ENCODE measurements around the gene AHNAK2. TPM values are rescaled to one million over a fixed set of nuclear protein-coding genes. Genes with fewer than 3 reads are reported as not detected.

AHNAK2 gene
- total and polyA plus RNA-seq, 3 experiments from 2014 or later = 0.04 TPM; not detected in 2

GRCh38 chr14:105010891-105011291, 32.7 kb upstream of the AHNAK2 start:
- ChIA-PET POLR2A (interaction anchor here (0.6 kb wide), 1 partner anchor 1666 kb away, joined by 3 read pairs; no protein-coding TSS in a partner anchor), CTCF (interaction anchor here (1.0 to 1.4 kb wide), 2 partner anchors 9 to 11 kb away, joined by 4 to 5 read pairs; partner anchors contain the start of gene CDCA4)
- no peaks in the 10 kb centered on the region for H3K27me3 Mint-ChIP-seq
- H3K4me3 Mint-ChIP-seq = no peak overlapping the region
- no peak overlapping the region for H3K27ac ChIP-seq (ENCODE audit: low read depth, low read length)
- H3K4me1 Mint-ChIP-seq = peaks cover 37 to 43% (median 41%) of the 10 kb centered on the region in 3 donors
- DNase-seq = no peak
- H3K9me3 ChIP-seq (ENCODE audit: low read length) = no peaks in the 10 kb centered on the region
- H3K36me3 Mint-ChIP-seq = peaks cover 0 to 57% (median 7%) of the 10 kb centered on the region in 3 donors
- no peak overlapping the region for H3K4me3 ChIP-seq (ENCODE audit: low read length)
- no peaks in the 10 kb centered on the region for H3K27me3 ChIP-seq (ENCODE audit: insufficient read depth, low read length, poor library complexity, severe bottlenecking)
- peaks cover 25% of the 10 kb centered on the region for H3K36me3 ChIP-seq (ENCODE audit: insufficient read depth, low read length)
- H3K4me1 ChIP-seq (ENCODE audit: insufficient read depth, low read length) = peaks cover 20% of the 10 kb centered on the region
- H3K27ac Mint-ChIP-seq = no peak overlapping the region
- no peaks in the 10 kb centered on the region for H3K9me3 Mint-ChIP-seq

- ChIA-PET CTCF (interaction anchor here (1.4 kb wide), 1 partner anchor 9 kb away, joined by 5 read pairs; no protein-coding TSS in a partner anchor), POLR2A (no interaction called here)
- H3K4me1 Mint-ChIP-seq = peaks cover 30 to 36% (median 34%) of the 10 kb centered on the region in 3 donors
- Histone ChIP-seq H3K4me3 (ENCODE audit: low read length) (no peak overlapping the region), H3K9me3 (ENCODE audit: low read length) (no peaks in the 10 kb centered on the region), H3K4me1 (ENCODE audit: insufficient read depth, low read length) (peaks cover 12% of the 10 kb centered on the region), H3K27ac (ENCODE audit: low read depth, low read length) (no peak overlapping the region), H3K36me3 (ENCODE audit: insufficient read depth, low read length) (peaks cover 25% of the 10 kb centered on the region), H3K27me3 (ENCODE audit: insufficient read depth, low read length, poor library complexity, severe bottlenecking) (no peaks in the 10 kb centered on the region)
- peak overlapping the region in 3 of 8 donors; percentile 3 to 60 (median 41) for H3K27ac Mint-ChIP-seq
- H3K9me3 Mint-ChIP-seq = no peaks in the 10 kb centered on the region
- H3K36me3 Mint-ChIP-seq = peaks cover 0 to 55% (median 7%) of the 10 kb centered on the region in 3 donors
- no peak for DNase-seq
- no peaks in the 10 kb centered on the region for H3K27me3 Mint-ChIP-seq
- H3K4me3 Mint-ChIP-seq = no peak overlapping the region
Measured at GRCh38 chr14:105010106-105010505, 31.9 kb upstream of the AHNAK2 start.

- ChIA-PET POLR2A (no interaction called here), CTCF (no interaction called here)
- Mint-ChIP-seq H3K36me3 (peaks cover 0 to 51% (median 7%) of the 10 kb centered on the region in 3 donors), H3K9me3 (no peaks in the 10 kb centered on the region), H3K4me1 (peaks cover 7 to 12% (median 10%) of the 10 kb centered on the region in 3 donors), H3K27ac (peak overlapping the region in 2 of 8 donors; percentile 29 to 57), H3K4me3 (no peak overlapping the region), H3K27me3 (no peaks in the 10 kb centered on the region)
- no peak for DNase-seq
- H3K4me3 ChIP-seq (ENCODE audit: low read length) = no peak overlapping the region
- H3K27ac ChIP-seq (ENCODE audit: low read depth, low read length) = no peak overlapping the region
- no peaks in the 10 kb centered on the region for H3K4me1 ChIP-seq (ENCODE audit: insufficient read depth, low read length)
- H3K36me3 ChIP-seq (ENCODE audit: insufficient read depth, low read length) = peaks cover 25% of the 10 kb centered on the region
- H3K27me3 ChIP-seq (ENCODE audit: insufficient read depth, low read length, poor library complexity, severe bottlenecking) = no peaks in the 10 kb centered on the region
- H3K9me3 ChIP-seq (ENCODE audit: low read length) = no peaks in the 10 kb centered on the region
Measured at GRCh38 chr14:105007593-105008264, 29.6 kb upstream of the AHNAK2 start.

GRCh38 chr14:105006831-105007592, 28.8 kb upstream of the AHNAK2 start:
- Mint-ChIP-seq H3K36me3 (peaks cover 0 to 44% (median 4%) of the 10 kb centered on the region in 3 donors), H3K9me3 (no peaks in the 10 kb centered on the region), H3K27me3 (no peaks in the 10 kb centered on the region)

GRCh38 chr14:105005929-105006830, 28.0 kb upstream of the AHNAK2 start:
- POLR2A ChIA-PET = no interaction called here
- H3K36me3 ChIP-seq (ENCODE audit: insufficient read depth, low read length) = peaks cover 17% of the 10 kb centered on the region

More at GRCh38 chr14:105006831-105007592, 28.8 kb upstream of the AHNAK2 start:
- ChIA-PET POLR2A (no interaction called here), CTCF (interaction anchor here (1.1 to 2.1 kb wide), 2 partner anchors 12 to 13 kb away, joined by 3 to 6 read pairs; no protein-coding TSS in a partner anchor)
- H3K9me3 ChIP-seq (ENCODE audit: low read length) = no peaks in the 10 kb centered on the region
- no peak overlapping the region for H3K4me3 ChIP-seq (ENCODE audit: low read length)
- H3K4me1 Mint-ChIP-seq = peaks cover 3 to 5% (median 4%) of the 10 kb centered on the region in 3 donors
- peak overlapping the region in 3 of 8 donors; percentile 36 to 61 (median 57) for H3K27ac Mint-ChIP-seq
- H3K27me3 ChIP-seq (ENCODE audit: insufficient read depth, low read length, poor library complexity, severe bottlenecking) = no peaks in the 10 kb centered on the region
- no peak for DNase-seq
- H3K27ac ChIP-seq (ENCODE audit: low read depth, low read length) = no peak overlapping the region
- no peak overlapping the region for H3K4me3 Mint-ChIP-seq
- no peaks in the 10 kb centered on the region for H3K4me1 ChIP-seq (ENCODE audit: insufficient read depth, low read length)
- H3K36me3 ChIP-seq (ENCODE audit: insufficient read depth, low read length) = peaks cover 25% of the 10 kb centered on the region

GRCh38 chr14:105005329-105005928, 27.3 kb upstream of the AHNAK2 start:
- Mint-ChIP-seq H3K4me1 (no peaks in the 10 kb centered on the region), H3K36me3 (peaks cover 0 to 31% (median 4%) of the 10 kb centered on the region in 3 donors), H3K4me3 (no peak overlapping the region), H3K27ac (peak overlapping the region in 1 of 8 donors; percentile 3), H3K27me3 (no peaks in the 10 kb centered on the region), H3K9me3 (no peaks in the 10 kb centered on the region)
- H3K36me3 ChIP-seq (ENCODE audit: insufficient read depth, low read length) = peaks cover 13% of the 10 kb centered on the region
- no peak for DNase-seq
- no peaks in the 10 kb centered on the region for H3K27me3 ChIP-seq (ENCODE audit: insufficient read depth, low read length, poor library complexity, severe bottlenecking)
- ChIA-PET POLR2A (no interaction called here), CTCF (interaction anchor here (2.1 kb wide), 1 partner anchor 11 kb away, joined by 6 read pairs; no protein-coding TSS in a partner anchor)
- no peaks in the 10 kb centered on the region for H3K4me1 ChIP-seq (ENCODE audit: insufficient read depth, low read length)
- no peaks in the 10 kb centered on the region for H3K9me3 ChIP-seq (ENCODE audit: low read length)
- H3K27ac ChIP-seq (ENCODE audit: low read depth, low read length) = no peak overlapping the region
- no peak overlapping the region for H3K4me3 ChIP-seq (ENCODE audit: low read length)

More at GRCh38 chr14:105005929-105006830, 28.0 kb upstream of the AHNAK2 start:
- peak overlapping the region in 3 of 8 donors; percentile 8 to 61 (median 36) for H3K27ac Mint-ChIP-seq
- H3K27ac ChIP-seq (ENCODE audit: low read depth, low read length) = no peak overlapping the region
- no peaks in the 10 kb centered on the region for H3K4me1 Mint-ChIP-seq
- no peaks in the 10 kb centered on the region for H3K27me3 Mint-ChIP-seq
- H3K27me3 ChIP-seq (ENCODE audit: insufficient read depth, low read length, poor library complexity, severe bottlenecking) = no peaks in the 10 kb centered on the region
- no peaks in the 10 kb centered on the region for H3K9me3 Mint-ChIP-seq
- no peak overlapping the region for H3K4me3 Mint-ChIP-seq
- no peak overlapping the region for H3K4me3 ChIP-seq (ENCODE audit: low read length)
- CTCF ChIA-PET = interaction anchor here (1.1 to 2.1 kb wide), 2 partner anchors 12 kb away, joined by 3 to 6 read pairs; no protein-coding TSS in a partner anchor
- DNase-seq = no peak
- H3K9me3 ChIP-seq (ENCODE audit: low read length) = no peaks in the 10 kb centered on the region
- H3K36me3 Mint-ChIP-seq = peaks cover 0 to 36% (median 4%) of the 10 kb centered on the region in 3 donors
- H3K4me1 ChIP-seq (ENCODE audit: insufficient read depth, low read length) = no peaks in the 10 kb centered on the region

GRCh38 chr14:104999361-104999760, 21.2 kb upstream of the AHNAK2 start:
- Histone ChIP-seq H3K27me3 (ENCODE audit: insufficient read depth, low read length, poor library complexity, severe bottlenecking) (no peaks in the 10 kb centered on the region), H3K4me1 (ENCODE audit: insufficient read depth, low read length) (no peaks in the 10 kb centered on the region), H3K4me3 (ENCODE audit: low read length) (no peak overlapping the region), H3K9me3 (ENCODE audit: low read length) (no peaks in the 10 kb centered on the region), H3K27ac (ENCODE audit: low read depth, low read length) (no peak overlapping the region), H3K36me3 (ENCODE audit: insufficient read depth, low read length) (no peaks in the 10 kb centered on the region)
- no peaks in the 10 kb centered on the region for H3K27me3 Mint-ChIP-seq
- no peak overlapping the region for H3K4me3 Mint-ChIP-seq
- no peaks in the 10 kb centered on the region for H3K36me3 Mint-ChIP-seq
- POLR2A ChIA-PET = no interaction called here
- no peaks in the 10 kb centered on the region for H3K9me3 Mint-ChIP-seq
- peak overlapping the region in 1 of 8 donors; percentile 42 for H3K27ac Mint-ChIP-seq
- CTCF ChIA-PET = interaction anchor here (1.0 kb wide), 1 partner anchor 46 kb away, joined by 4 read pairs; no protein-coding TSS in a partner anchor
- no peak for DNase-seq
- no peaks in the 10 kb centered on the region for H3K4me1 Mint-ChIP-seq
